Measurements from ENCODE around the gene POLDIP2.

GRCh38 chr17:28391401-28391800, 34.1 kb upstream of the POLDIP2 start:
- TF ChIP-seq POLR2A (IDR thresholded peaks at IDR 0.05; ENCODE audit: insufficient read depth in 1 of 2, low read depth in 2 of 2, low read length in 2 of 2) = no peak
- TF ChIP-seq ZZZ3 (CRISPR knock-in tag; IDR thresholded peaks at IDR 0.05; ENCODE audit: borderline replicate concordance) = no peak
- no peak for TF ChIP-seq SMAD1 (CRISPR knock-in tag; IDR thresholded peaks at IDR 0.05; ENCODE audit: borderline replicate concordance, low read depth)
- no peak for TF ChIP-seq SP4 (CRISPR knock-in tag; IDR thresholded peaks at IDR 0.05)
- TF ChIP-seq NKX3-1 (CRISPR knock-in tag; IDR thresholded peaks at IDR 0.05) = no peak
- TF ChIP-seq ETS1 (CRISPR knock-in tag; IDR thresholded peaks at IDR 0.05) = no peak
